HepG2 (cell line): ENCODE results near the gene NGEF. TPM values are rescaled to one million over a fixed set of nuclear protein-coding genes. Genes with fewer than 3 reads are reported as not detected.

ENCODE experiments used
- AGO1 ChIP-seq: fragments of 200-400 bp; formaldehyde crosslinking; IDR thresholded peaks from 2 replicates; pipeline ENCODE4 v1.6.1; 2017; ENCODE audit warnings: mild to moderate bottlenecking, low read depth, low read length, moderate library complexity; ENCODE audit not compliant: poor library complexity, severe bottlenecking
- AGO2 ChIP-seq: fragments of 200-400 bp; formaldehyde crosslinking; optimal IDR thresholded peaks from 2 replicates; pipeline ENCODE3; 2017; ENCODE audit warnings: mild to moderate bottlenecking, low read depth, low read length, moderate library complexity
- ARNT ChIP-seq: fragments of 450-650 bp; IDR thresholded peaks from 2 replicates; pipeline ENCODE4 v1.6.1; 2017
- DNMT1 ChIP-seq: sonication (generic); formaldehyde crosslinking; IDR thresholded peaks from 2 replicates; pipeline ENCODE4 v1.5.1; 2020; ENCODE audit warnings: mild to moderate bottlenecking, missing genetic modification reagents
- EZH2 ChIP-seq: conservative IDR thresholded peaks from 2 replicates; pipeline ENCODE4 v1.6.1; 2012; ENCODE audit warnings: mild to moderate bottlenecking, low read depth, low read length, moderate library complexity
- MLLT10 ChIP-seq: sonication (generic); formaldehyde crosslinking; IDR thresholded peaks from 2 replicates; pipeline ENCODE4 v1.4.0; 2020; ENCODE audit warnings: missing genetic modification reagents
- PCBP1 ChIP-seq: fragments of 200-400 bp; formaldehyde crosslinking; IDR thresholded peaks from 2 replicates; pipeline ENCODE4 v1.6.1; 2017; ENCODE audit warnings: mild to moderate bottlenecking, low read depth, low read length, borderline replicate concordance
- PRDM15 ChIP-seq: sonication (generic); formaldehyde crosslinking; IDR thresholded peaks from 2 replicates; pipeline ENCODE4 v1.4.0; 2020; ENCODE audit warnings: missing genetic modification reagents
- REST ChIP-seq, 2 experiments: IDR thresholded peaks; 2 replicates each; pipeline ENCODE4 v1.6.1; 2011 to 2012; ENCODE audit warnings: low read length in 2 of 2, borderline replicate concordance in 1 of 2, low read depth in 1 of 2, mild to moderate bottlenecking in 1 of 2, moderate library complexity in 1 of 2
- SAFB2 ChIP-seq: sonication (generic); formaldehyde crosslinking; IDR thresholded peaks from 2 replicates; pipeline ENCODE4 v1.5.1; 2020; ENCODE audit warnings: missing genetic modification reagents, low read depth, mild to moderate bottlenecking, borderline replicate concordance
- SKIL ChIP-seq: sonication (generic); formaldehyde crosslinking; IDR thresholded peaks from 2 replicates; pipeline ENCODE4 v1.8.0; 2022; ENCODE audit warnings: missing genetic modification reagents, mild to moderate bottlenecking, moderate library complexity, borderline replicate concordance
- TRIM24 ChIP-seq: sonication (generic); formaldehyde crosslinking; IDR thresholded peaks from 2 replicates; pipeline ENCODE4 v1.8.0; 2022; ENCODE audit warnings: mild to moderate bottlenecking, missing genetic modification reagents
- ZFX ChIP-seq: sonication (generic); formaldehyde crosslinking; IDR thresholded peaks from 2 replicates; pipeline ENCODE4 v1.4.0; 2020; ENCODE audit warnings: mild to moderate bottlenecking, low read depth, missing genetic modification reagents, moderate library complexity
- ZNF205 ChIP-seq: IDR thresholded peaks from 2 replicates; pipeline ENCODE4 v1.6.1; 2018; ENCODE audit warnings: missing biosample characterization, missing genetic modification reagents
- ZNF326 ChIP-seq: sonication (generic); formaldehyde crosslinking; IDR thresholded peaks from 2 replicates; pipeline ENCODE4 v1.4.0; 2020; ENCODE audit warnings: missing genetic modification reagents, borderline replicate concordance
- ZNF350 ChIP-seq: sonication (generic); formaldehyde crosslinking; IDR thresholded peaks from 2 replicates; pipeline ENCODE4 v1.4.0; 2020; ENCODE audit warnings: mild to moderate bottlenecking, low read depth, missing genetic modification reagents, borderline replicate concordance
- ZNF432 ChIP-seq: sonication (generic); formaldehyde crosslinking; IDR thresholded peaks from 2 replicates; pipeline ENCODE4 v1.5.0; 2020; ENCODE audit warnings: missing genetic modification reagents, mild to moderate bottlenecking, borderline replicate concordance
- ZNF614 ChIP-seq: IDR thresholded peaks from 2 replicates; pipeline ENCODE4 v1.6.1; 2018; ENCODE audit warnings: missing biosample characterization, missing genetic modification reagents, inconsistent platforms, borderline replicate concordance
- ZNF724P ChIP-seq: sonication (generic); formaldehyde crosslinking; IDR thresholded peaks from 2 replicates; pipeline ENCODE4 v1.8.0; 2022; ENCODE audit warnings: missing genetic modification reagents, borderline replicate concordance
- polyA plus RNA-seq, 8 experiments: library from polyadenylated mRNA; depleted of rRNA in 3 of 8; stranded (reverse) in 7 of 8; unstranded in 1 of 8; fragments of >200 nt; fragmentation: Illumina TruSeq in 4 of 8; extraction: Trizol in 4 of 8; gene quantifications; 2 replicates each; pipeline versions ENCODE4 v1.2.1 to v1.2.3, GENCODE V29; 2011 to 2016; ENCODE audit warnings: low read depth in 4 of 8, missing spikeins in 1 of 8, mixed read lengths in 1 of 8; ENCODE audit not compliant: insufficient read depth in 1 of 8
- total RNA-seq, 5 experiments: library from RNA; depleted of rRNA; stranded (reverse); fragments of >200 nt; fragmentation: Illumina TruSeq; extraction: Trizol; gene quantifications; 2 replicates each; pipeline ENCODE4 v1.2.3, GENCODE V29; 2016; ENCODE audit warnings: low read depth in 1 of 5

Gene NGEF
- total and polyA plus RNA-seq, 2 of the 13 experiments (the other 11 are each of a cell fraction or from before 2014, with no cell fraction given), result 14.4 to 36.9 TPM

- TF ChIP-seq ZNF614, result no peak
- TF ChIP-seq AGO2, result peak; percentile 92
- no peak for TF ChIP-seq ZNF724P (CRISPR knock-in tag)
- TF ChIP-seq ARNT, result no peak
- TF ChIP-seq EZH2, result no peak
- TF ChIP-seq REST (IDR thresholded peaks at IDR 0.05; ENCODE audit: borderline replicate concordance in 1 of 2, low read depth in 1 of 2, low read length in 2 of 2), result no peak
- no peak for TF ChIP-seq ZFX (CRISPR knock-in tag)
- TF ChIP-seq TRIM24, result no peak
- TF ChIP-seq PCBP1, result no peak
- TF ChIP-seq AGO1, result peak; percentile 88
- no peak; the same call in 1 of the 2 replicates for TF ChIP-seq DNMT1 (CRISPR knock-in tag)
- TF ChIP-seq ZNF432, result no peak
- TF ChIP-seq ZNF350, result no peak
- TF ChIP-seq PRDM15 (CRISPR knock-in tag), result no peak
- TF ChIP-seq ZNF326 (CRISPR knock-in tag), result peak; percentile 6; the same call in 1 of the 2 replicates
- no peak for TF ChIP-seq SKIL
- TF ChIP-seq MLLT10 (CRISPR knock-in tag), result no peak
- no peak for TF ChIP-seq ZNF205 (CRISPR knock-in tag)
- no peak for TF ChIP-seq SAFB2 (CRISPR knock-in tag)
Observed at GRCh38 chr2:232883116-232883721, 129.8 kb downstream of the NGEF start (continued).
